ENCODE data around the gene RTN4RL1. TPM values are rescaled to one million over a fixed set of nuclear protein-coding genes. Genes with fewer than 3 reads are reported as not detected.
A peak's percentile ranks its signal among the peaks of the same experiment; 100 is the strongest.

RTN4RL1 gene
- total and polyA plus RNA-seq, 2 donors from 2014 or later: 2.0 to 10.7 TPM

DNA sequence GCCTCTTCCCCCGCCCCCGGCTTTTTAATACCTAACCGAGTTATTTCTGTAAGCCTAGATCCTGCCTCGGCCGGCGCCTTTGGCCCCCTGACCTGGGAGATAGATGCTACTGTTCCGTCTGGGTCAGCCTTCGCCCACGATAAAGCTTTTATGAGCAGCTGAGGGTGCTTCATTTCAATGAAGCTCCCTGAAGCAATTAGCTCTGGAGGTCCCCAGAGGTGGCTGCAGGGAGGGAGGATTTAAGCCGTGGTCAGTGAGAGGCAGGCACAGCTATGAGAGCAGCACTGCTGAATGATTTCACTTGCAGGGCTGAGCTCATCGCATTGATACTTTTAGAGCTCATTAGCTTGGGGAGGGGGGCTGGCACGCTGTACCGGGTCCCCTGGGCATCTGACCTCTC lies 105.9 kb downstream of the RTN4RL1 start:
- intact Hi-C loops (cut with DNase I): no loop called here
- H3K9me3 ChIP-seq (ENCODE audit: control insufficient read depth in 2 of 3, insufficient read depth in 1 of 3, low read length in 3 of 3): no peaks in the 10 kb centered on the region
- no peaks in the 10 kb centered on the region for H3K27me3 ChIP-seq (ENCODE audit: control insufficient read depth, insufficient read depth, low read length)
- H3K27ac ChIP-seq (ENCODE audit: low read depth in 2 of 2, low read length in 2 of 2): no peak overlapping the region
- H3K4me3 ChIP-seq (ENCODE audit: low read length in 3 of 3): no peak overlapping the region
- FAIRE-seq (no peak), DNase-seq (peak in 2 of 5 donors; percentile 57 to 59)
- H3K9ac ChIP-seq (ENCODE audit: low read length in 3 of 3): no peak overlapping the region
- no peaks in the 10 kb centered on the region for H3K36me3 ChIP-seq (ENCODE audit: control insufficient read depth in 2 of 3, insufficient read depth in 3 of 3, low read length in 3 of 3)
- TF ChIP-seq CTCF (IDR thresholded peaks at IDR 0.05; ENCODE audit: borderline replicate concordance, extremely low read depth, insufficient read depth): no peak
- no peaks in the 10 kb centered on the region for H3K4me1 ChIP-seq (ENCODE audit: control insufficient read depth in 2 of 3, insufficient read depth in 2 of 3, low read depth in 1 of 3, low read length in 3 of 3)

- Histone ChIP-seq H3K36me3 (ENCODE audit: control insufficient read depth in 2 of 3, insufficient read depth in 3 of 3, low read length in 3 of 3) (no peaks in the 10 kb centered on the region), H3K27ac (ENCODE audit: low read depth in 2 of 2, low read length in 2 of 2) (no peak overlapping the region), H3K27me3 (ENCODE audit: control insufficient read depth, insufficient read depth, low read length) (no peaks in the 10 kb centered on the region), H3K9me3 (ENCODE audit: control insufficient read depth in 2 of 3, insufficient read depth in 1 of 3, low read length in 3 of 3) (no peaks in the 10 kb centered on the region), H3K4me3 (ENCODE audit: low read length in 3 of 3) (no peak overlapping the region), H3K4me1 (ENCODE audit: control insufficient read depth in 2 of 3, insufficient read depth in 2 of 3, low read depth in 1 of 3, low read length in 3 of 3) (no peaks in the 10 kb centered on the region), H3K9ac (ENCODE audit: low read length in 3 of 3) (no peak overlapping the region)
- no peak for DNase-seq
- no peak for TF ChIP-seq CTCF (IDR thresholded peaks at IDR 0.05; ENCODE audit: borderline replicate concordance, extremely low read depth, insufficient read depth)
- no peak for FAIRE-seq
- intact Hi-C loops (cut with DNase I): no loop called here
These were observed 106.6 kb downstream of the RTN4RL1 start for GRCh38 chr17:1918346-1919162.

DNA sequence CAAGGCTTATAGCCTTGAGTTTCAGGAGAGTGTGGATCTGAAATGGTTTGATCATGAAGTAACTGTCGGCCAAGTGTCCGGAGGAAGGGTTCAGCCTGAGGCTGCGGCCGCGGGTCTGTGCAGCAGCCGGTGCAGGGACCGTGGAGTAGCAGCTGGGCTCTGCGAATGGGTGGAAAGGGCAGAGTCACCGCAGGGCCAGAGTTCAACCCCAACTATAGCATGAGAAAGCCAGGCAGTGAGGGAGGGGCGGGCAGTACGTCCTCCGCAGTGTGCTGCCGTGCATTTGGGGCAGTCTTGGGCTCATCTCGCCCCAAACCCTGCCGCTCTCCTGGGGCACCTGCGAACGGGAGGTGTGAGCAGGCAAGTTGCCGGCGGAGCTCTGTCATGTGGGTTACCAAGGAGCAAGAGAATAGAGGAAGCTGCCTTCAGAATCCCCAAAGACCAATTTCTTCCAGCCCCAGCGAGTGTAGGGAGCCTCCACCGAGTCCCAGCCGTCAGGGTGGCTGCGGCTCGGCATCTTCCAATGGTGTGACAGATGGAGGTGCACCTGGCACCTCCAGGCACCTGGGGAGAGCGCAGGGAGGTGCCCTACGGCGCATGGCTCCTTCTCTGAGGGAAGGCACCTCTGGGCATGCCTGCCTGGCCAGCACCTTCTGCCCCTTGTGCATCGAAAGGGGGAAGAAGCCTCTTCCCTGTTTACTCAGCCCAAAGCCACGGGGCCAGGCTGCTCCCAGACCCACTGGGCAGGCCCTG lies 108.0 kb downstream of the RTN4RL1 start:
- H3K36me3 ChIP-seq (ENCODE audit: control insufficient read depth in 2 of 3, insufficient read depth in 3 of 3, low read length in 3 of 3): no peaks in the 10 kb centered on the region
- FAIRE-seq: no peak

More for the DNA sequence above, 108.0 kb downstream of the RTN4RL1 start:
- DNase-seq: peak in 1 of 5 donors; percentile 43
- Histone ChIP-seq H3K9me3 (ENCODE audit: control insufficient read depth in 2 of 3, insufficient read depth in 1 of 3, low read length in 3 of 3) (no peaks in the 10 kb centered on the region), H3K27ac (ENCODE audit: low read depth in 2 of 2, low read length in 2 of 2) (no peak overlapping the region), H3K9ac (ENCODE audit: low read length in 3 of 3) (no peak overlapping the region), H3K4me3 (ENCODE audit: low read length in 3 of 3) (no peak overlapping the region), H3K4me1 (ENCODE audit: control insufficient read depth in 2 of 3, insufficient read depth in 2 of 3, low read depth in 1 of 3, low read length in 3 of 3) (no peaks in the 10 kb centered on the region), H3K27me3 (ENCODE audit: control insufficient read depth, insufficient read depth, low read length) (peaks cover 4% of the 10 kb centered on the region)
- TF ChIP-seq CTCF (IDR thresholded peaks at IDR 0.05; ENCODE audit: borderline replicate concordance, extremely low read depth, insufficient read depth): no peak
- intact Hi-C loops (cut with DNase I): no loop called here
